HCT116 (cell line): Measurements from ENCODE around the gene GSTA1.

Experiments
- EZH2 ChIP-seq: fragments of 200-600 bp; sonication (generic); IDR thresholded peaks from 2 replicates; pipeline ENCODE4 v1.6.1; 2017; ENCODE audit warnings: antibody characterized with exemption, mixed run types
- EZH2phosphoT487 ChIP-seq: fragments of 200-600 bp; IDR thresholded peaks from 2 replicates; pipeline ENCODE4 v1.6.1; 2018; ENCODE audit warnings: antibody characterized with exemption, borderline replicate concordance
- JUND ChIP-seq: IDR thresholded peaks from 2 replicates; pipeline ENCODE4 v1.6.1; 2012
- POLR2A ChIP-seq: IDR thresholded peaks from 2 replicates; pipeline ENCODE4 v1.7.0; 2011; ENCODE audit warnings: borderline replicate concordance; ENCODE audit not compliant: insufficient read depth, insufficient read length; ENCODE audit errors: extremely low read depth
- POLR2AphosphoS5 ChIP-seq: IDR thresholded peaks from 2 replicates; pipeline ENCODE4 v1.6.1; 2011; ENCODE audit warnings: mild to moderate bottlenecking, low read depth, low read length, moderate library complexity
- RAD21 ChIP-seq: IDR thresholded peaks from 2 replicates; pipeline ENCODE4 v1.6.1; 2012; ENCODE audit warnings: low read depth, mild to moderate bottlenecking
- SIN3A ChIP-seq: IDR thresholded peaks from 2 replicates; pipeline ENCODE4 v1.6.1; 2012; ENCODE audit warnings: low read depth
- TF ChIP-seq, protein P1 (sequence below), 3 experiments: fragments of 200-600 bp in 1 of 3; sonication (generic) in 1 of 3; IDR thresholded peaks in 2 of 3; conservative IDR thresholded peaks in 1 of 3; 2 replicates each; pipeline ENCODE4 v1.5.1; 2012 to 2017; ENCODE audit warnings: low read depth in 2 of 3, low read length in 2 of 3, antibody characterized with exemption in 1 of 3, borderline replicate concordance in 1 of 3, control low read depth in 1 of 3, mild to moderate bottlenecking in 1 of 3, mixed read lengths in 1 of 3, mixed run types in 1 of 3, moderate library complexity in 1 of 3; ENCODE audit not compliant: insufficient read depth in 1 of 3
- TF ChIP-seq, protein P2 (sequence below): IDR thresholded peaks from 2 replicates; pipeline ENCODE4 v1.6.1; 2011; ENCODE audit warnings: mild to moderate bottlenecking, low read length, moderate library complexity; ENCODE audit not compliant: insufficient replicate concordance; ENCODE audit errors: extremely low read depth
- TF ChIP-seq, protein P3 (sequence below): IDR thresholded peaks from 2 replicates; pipeline ENCODE4 v1.6.1; 2012
- TF ChIP-seq, protein P4 (sequence below): IDR thresholded peaks from 2 replicates; pipeline ENCODE4 v1.6.1; 2012; ENCODE audit warnings: low read depth

- no peak for TF ChIP-seq EZH2
- no peak for TF ChIP-seq EZH2phosphoT487
- no peak for TF ChIP-seq SIN3A
- no peak for TF ChIP-seq JUND
- no peak for TF ChIP-seq POLR2AphosphoS5
- TF ChIP-seq RAD21: peak; percentile 60
- TF ChIP-seq, protein P1, sequence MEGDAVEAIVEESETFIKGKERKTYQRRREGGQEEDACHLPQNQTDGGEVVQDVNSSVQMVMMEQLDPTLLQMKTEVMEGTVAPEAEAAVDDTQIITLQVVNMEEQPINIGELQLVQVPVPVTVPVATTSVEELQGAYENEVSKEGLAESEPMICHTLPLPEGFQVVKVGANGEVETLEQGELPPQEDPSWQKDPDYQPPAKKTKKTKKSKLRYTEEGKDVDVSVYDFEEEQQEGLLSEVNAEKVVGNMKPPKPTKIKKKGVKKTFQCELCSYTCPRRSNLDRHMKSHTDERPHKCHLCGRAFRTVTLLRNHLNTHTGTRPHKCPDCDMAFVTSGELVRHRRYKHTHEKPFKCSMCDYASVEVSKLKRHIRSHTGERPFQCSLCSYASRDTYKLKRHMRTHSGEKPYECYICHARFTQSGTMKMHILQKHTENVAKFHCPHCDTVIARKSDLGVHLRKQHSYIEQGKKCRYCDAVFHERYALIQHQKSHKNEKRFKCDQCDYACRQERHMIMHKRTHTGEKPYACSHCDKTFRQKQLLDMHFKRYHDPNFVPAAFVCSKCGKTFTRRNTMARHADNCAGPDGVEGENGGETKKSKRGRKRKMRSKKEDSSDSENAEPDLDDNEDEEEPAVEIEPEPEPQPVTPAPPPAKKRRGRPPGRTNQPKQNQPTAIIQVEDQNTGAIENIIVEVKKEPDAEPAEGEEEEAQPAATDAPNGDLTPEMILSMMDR (IDR thresholded peaks at IDR 0.05 in 2 of 3, conservative IDR thresholded peaks at IDR 0.05 in 1 of 3; ENCODE audit: borderline replicate concordance in 1 of 3, insufficient read depth in 1 of 3, low read depth in 2 of 3, low read length in 2 of 3): peak; percentile 56 to 79 (median 79); a peak in 5 of 6 replicates
- TF ChIP-seq, protein P2, sequence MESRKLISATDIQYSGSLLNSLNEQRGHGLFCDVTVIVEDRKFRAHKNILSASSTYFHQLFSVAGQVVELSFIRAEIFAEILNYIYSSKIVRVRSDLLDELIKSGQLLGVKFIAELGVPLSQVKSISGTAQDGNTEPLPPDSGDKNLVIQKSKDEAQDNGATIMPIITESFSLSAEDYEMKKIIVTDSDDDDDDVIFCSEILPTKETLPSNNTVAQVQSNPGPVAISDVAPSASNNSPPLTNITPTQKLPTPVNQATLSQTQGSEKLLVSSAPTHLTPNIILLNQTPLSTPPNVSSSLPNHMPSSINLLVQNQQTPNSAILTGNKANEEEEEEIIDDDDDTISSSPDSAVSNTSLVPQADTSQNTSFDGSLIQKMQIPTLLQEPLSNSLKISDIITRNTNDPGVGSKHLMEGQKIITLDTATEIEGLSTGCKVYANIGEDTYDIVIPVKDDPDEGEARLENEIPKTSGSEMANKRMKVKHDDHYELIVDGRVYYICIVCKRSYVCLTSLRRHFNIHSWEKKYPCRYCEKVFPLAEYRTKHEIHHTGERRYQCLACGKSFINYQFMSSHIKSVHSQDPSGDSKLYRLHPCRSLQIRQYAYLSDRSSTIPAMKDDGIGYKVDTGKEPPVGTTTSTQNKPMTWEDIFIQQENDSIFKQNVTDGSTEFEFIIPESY: no peak
- no peak for TF ChIP-seq POLR2A
- TF ChIP-seq, protein P3, sequence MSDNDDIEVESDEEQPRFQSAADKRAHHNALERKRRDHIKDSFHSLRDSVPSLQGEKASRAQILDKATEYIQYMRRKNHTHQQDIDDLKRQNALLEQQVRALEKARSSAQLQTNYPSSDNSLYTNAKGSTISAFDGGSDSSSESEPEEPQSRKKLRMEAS: peak; percentile 87
- TF ChIP-seq, protein P4, sequence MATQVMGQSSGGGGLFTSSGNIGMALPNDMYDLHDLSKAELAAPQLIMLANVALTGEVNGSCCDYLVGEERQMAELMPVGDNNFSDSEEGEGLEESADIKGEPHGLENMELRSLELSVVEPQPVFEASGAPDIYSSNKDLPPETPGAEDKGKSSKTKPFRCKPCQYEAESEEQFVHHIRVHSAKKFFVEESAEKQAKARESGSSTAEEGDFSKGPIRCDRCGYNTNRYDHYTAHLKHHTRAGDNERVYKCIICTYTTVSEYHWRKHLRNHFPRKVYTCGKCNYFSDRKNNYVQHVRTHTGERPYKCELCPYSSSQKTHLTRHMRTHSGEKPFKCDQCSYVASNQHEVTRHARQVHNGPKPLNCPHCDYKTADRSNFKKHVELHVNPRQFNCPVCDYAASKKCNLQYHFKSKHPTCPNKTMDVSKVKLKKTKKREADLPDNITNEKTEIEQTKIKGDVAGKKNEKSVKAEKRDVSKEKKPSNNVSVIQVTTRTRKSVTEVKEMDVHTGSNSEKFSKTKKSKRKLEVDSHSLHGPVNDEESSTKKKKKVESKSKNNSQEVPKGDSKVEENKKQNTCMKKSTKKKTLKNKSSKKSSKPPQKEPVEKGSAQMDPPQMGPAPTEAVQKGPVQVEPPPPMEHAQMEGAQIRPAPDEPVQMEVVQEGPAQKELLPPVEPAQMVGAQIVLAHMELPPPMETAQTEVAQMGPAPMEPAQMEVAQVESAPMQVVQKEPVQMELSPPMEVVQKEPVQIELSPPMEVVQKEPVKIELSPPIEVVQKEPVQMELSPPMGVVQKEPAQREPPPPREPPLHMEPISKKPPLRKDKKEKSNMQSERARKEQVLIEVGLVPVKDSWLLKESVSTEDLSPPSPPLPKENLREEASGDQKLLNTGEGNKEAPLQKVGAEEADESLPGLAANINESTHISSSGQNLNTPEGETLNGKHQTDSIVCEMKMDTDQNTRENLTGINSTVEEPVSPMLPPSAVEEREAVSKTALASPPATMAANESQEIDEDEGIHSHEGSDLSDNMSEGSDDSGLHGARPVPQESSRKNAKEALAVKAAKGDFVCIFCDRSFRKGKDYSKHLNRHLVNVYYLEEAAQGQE: no peak
Measured at GRCh38 chr6:52839124-52840055, 35.8 kb upstream of the GSTA1 start.
